Uterus (tissue), 4 donors: ENCODE results near the gene ZSWIM3. TPM values are rescaled to one million over a fixed set of nuclear protein-coding genes. Genes with fewer than 3 reads are reported as not detected.

Experiments
- DNase-seq, 2 donors: peaks; one replicate each; pipeline ENCODE4 v3.0.0-alpha.2; 2019 to 2020
- H3K27ac ChIP-seq, 2 donors: fragments of 200-600 bp; sonication (generic); 1 replicate in 1 of 2; 2 replicates in 1 of 2; pipeline ENCODE4 v1.5.1; 2016 to 2018
- H3K27me3 ChIP-seq, 2 donors: fragments of 200-600 bp; sonication (generic); one replicate each; pipeline ENCODE4 v1.5.1; 2018 to 2019; ENCODE audit warnings: control low read depth in 1 of 2
- H3K36me3 ChIP-seq, 2 donors: fragments of 200-600 bp; sonication (generic); one replicate each; pipeline ENCODE4 v1.5.1; 2019; ENCODE audit warnings: control low read depth in 1 of 2
- H3K4me1 ChIP-seq, 2 donors: fragments of 200-600 bp; sonication (generic); one replicate each; pipeline ENCODE4 v1.5.1; 2018 to 2019; ENCODE audit warnings: control low read depth in 1 of 2
- H3K4me3 ChIP-seq, 2 donors: fragments of 200-600 bp; sonication (generic); 1 replicate in 1 of 2; 2 replicates in 1 of 2; pipeline ENCODE4 v1.5.1; 2018 to 2019; ENCODE audit warnings: mild to moderate bottlenecking in 1 of 2
- H3K9me3 ChIP-seq, 2 donors: fragments of 200-600 bp; sonication (generic); one replicate each; pipeline ENCODE4 v1.5.1; 2019; ENCODE audit warnings: control low read depth in 1 of 2
- CTCF ChIP-seq, 4 experiments: fragments of 200-600 bp in 2 of 4; fragments of 450-650 bp in 2 of 4; sonication (generic) in 2 of 4; IDR thresholded peaks; one replicate each; pipeline ENCODE4 v1.5.1; 2016 to 2019; ENCODE audit warnings: antibody characterized with exemption in 4 of 4, mild to moderate bottlenecking in 2 of 4, moderate library complexity in 1 of 4
- POLR2A ChIP-seq, 2 donors: fragments of 450-650 bp; IDR thresholded peaks; one replicate each; pipeline ENCODE4 v1.6.1; 2016; ENCODE audit warnings: antibody characterized with exemption in 2 of 2, mild to moderate bottlenecking in 1 of 2, moderate library complexity in 1 of 2
- intact Hi-C: fragments of 100-400 bp; cut with DNase I; formaldehyde crosslinking; loops from one replicate; pipeline ENCODE4 v1.15.1; 2023; ENCODE audit warnings: low total_unique reads
- total RNA-seq, 4 donors: library from RNA; depleted of rRNA in 3 of 4; stranded (reverse); fragments of >200 nt in 3 of 4; gene quantifications; one replicate each; pipeline versions ENCODE4 v1.1.0 to v1.2.4, GENCODE V29; 2014 to 2023
- donor health status: DM: yes; HTN: yes; CAD: no.

ZSWIM3 gene
- total RNA-seq, 4 donors from 2014 or later = 3.1 to 9.2 (median 4.3) TPM

GRCh38 chr20:45850926-45851325 is 6.5 kb upstream of the ZSWIM3 start:
- TF ChIP-seq CTCF (IDR thresholded peaks at IDR 0.05) (no peak), POLR2A (IDR thresholded peaks at IDR 0.05) (no peak)
- Histone ChIP-seq H3K36me3 (no peaks in the 10 kb centered on the region), H3K9me3 (no peaks in the 10 kb centered on the region), H3K27ac (no peak overlapping the region), H3K4me1 (peaks cover 2 to 8% of the 10 kb centered on the region in 2 donors), H3K4me3 (no peak overlapping the region), H3K27me3 (no peaks in the 10 kb centered on the region)
- intact Hi-C loops = no loop called here
- no peak for DNase-seq

DNA sequence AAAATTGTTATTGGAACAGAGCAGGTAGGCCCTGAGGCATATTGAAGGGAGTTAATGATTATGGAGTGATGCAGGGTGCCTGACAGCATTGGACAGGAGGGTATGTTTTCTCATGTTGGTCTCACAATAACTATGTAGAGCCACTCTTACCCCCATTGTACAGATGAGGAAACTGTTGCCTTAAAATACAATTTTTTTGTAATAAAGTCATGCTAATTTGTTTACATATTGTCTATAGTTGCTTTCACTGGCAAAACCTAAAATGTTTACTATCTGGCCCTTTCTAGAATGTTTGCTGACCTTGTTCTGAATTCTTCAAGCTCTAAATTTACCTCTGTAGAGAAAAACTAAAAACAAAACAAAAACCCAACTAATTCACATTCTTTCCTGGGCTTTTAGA is 5.9 kb upstream of the ZSWIM3 start:
- intact Hi-C loops = no loop called here
- Histone ChIP-seq H3K27me3 (no peaks in the 10 kb centered on the region), H3K36me3 (no peaks in the 10 kb centered on the region), H3K4me1 (peaks cover 7 to 8% of the 10 kb centered on the region in 2 donors), H3K9me3 (no peaks in the 10 kb centered on the region), H3K4me3 (no peak overlapping the region), H3K27ac (no peak overlapping the region)
- DNase-seq = no peak
- TF ChIP-seq CTCF (IDR thresholded peaks at IDR 0.05) (no peak), POLR2A (IDR thresholded peaks at IDR 0.05) (no peak)

DNA sequence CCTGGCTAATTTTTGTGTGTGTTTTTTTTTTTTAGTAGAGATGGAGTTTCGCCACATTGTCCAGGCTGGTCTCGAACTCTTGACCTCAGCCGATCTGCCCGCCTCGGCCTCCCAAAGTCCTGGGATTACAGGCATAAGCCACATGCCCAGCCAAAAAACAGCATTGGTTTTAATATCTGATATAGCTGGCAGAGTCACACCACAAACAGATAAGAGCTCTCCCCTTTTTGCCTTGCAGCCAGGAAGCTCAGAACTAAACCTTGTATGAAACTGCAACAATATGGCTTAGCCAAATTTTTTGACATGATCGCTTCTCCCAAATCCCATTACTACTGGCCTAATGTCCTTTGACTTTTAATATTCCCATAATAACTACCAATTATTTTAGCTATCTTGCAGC is 5.1 kb upstream of the ZSWIM3 start:
- Histone ChIP-seq H3K27me3 (no peaks in the 10 kb centered on the region), H3K27ac (no peak overlapping the region), H3K4me1 (peaks cover 8 to 10% of the 10 kb centered on the region in 2 donors), H3K9me3 (no peaks in the 10 kb centered on the region), H3K36me3 (no peaks in the 10 kb centered on the region), H3K4me3 (no peak overlapping the region)
- DNase-seq = no peak
- intact Hi-C loops = no loop called here
- no peak for TF ChIP-seq POLR2A (IDR thresholded peaks at IDR 0.05)
- no peak for TF ChIP-seq CTCF (IDR thresholded peaks at IDR 0.05)

DNA sequence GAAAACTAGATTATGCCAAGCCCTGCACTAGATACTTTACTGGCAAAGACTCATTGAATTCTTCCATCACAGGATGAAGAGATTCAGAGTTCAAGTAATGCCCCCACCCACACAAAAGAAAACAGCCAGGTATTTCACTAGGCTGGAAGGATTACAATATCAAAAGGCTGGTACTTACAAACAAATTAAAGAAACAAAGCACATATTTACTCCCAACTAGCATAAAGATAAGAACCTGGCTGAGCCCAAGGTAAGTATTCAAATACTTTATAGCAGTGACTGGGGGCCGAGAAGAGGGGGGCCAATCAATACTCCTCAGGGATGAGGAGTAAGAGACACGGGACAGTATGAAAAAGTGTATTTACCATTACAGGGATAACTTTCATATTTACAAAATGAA is 3.9 kb upstream of the ZSWIM3 start:
- no peaks in the 10 kb centered on the region for H3K36me3 ChIP-seq
- H3K27ac ChIP-seq = no peak overlapping the region
- intact Hi-C loops = no loop called here
- H3K27me3 ChIP-seq = no peaks in the 10 kb centered on the region
- H3K4me3 ChIP-seq = no peak overlapping the region
- H3K4me1 ChIP-seq = peaks cover 8 to 10% of the 10 kb centered on the region in 2 donors
- TF ChIP-seq CTCF (IDR thresholded peaks at IDR 0.05) (no peak), POLR2A (IDR thresholded peaks at IDR 0.05) (no peak)
- no peak for DNase-seq
- no peaks in the 10 kb centered on the region for H3K9me3 ChIP-seq

- H3K36me3 ChIP-seq = no peaks in the 10 kb centered on the region
- H3K27me3 ChIP-seq = no peaks in the 10 kb centered on the region
- TF ChIP-seq CTCF (IDR thresholded peaks at IDR 0.05) = no peak
- TF ChIP-seq POLR2A (IDR thresholded peaks at IDR 0.05) = no peak
- DNase-seq = no peak
- H3K9me3 ChIP-seq = no peaks in the 10 kb centered on the region
- peak overlapping the region; percentile 71 to 94 for H3K4me3 ChIP-seq
- intact Hi-C loops = no loop called here
- peak overlapping the region; percentile 61 to 79 for H3K27ac ChIP-seq
- peaks cover 8 to 10% of the 10 kb centered on the region in 2 donors for H3K4me1 ChIP-seq
Observed at GRCh38 chr20:45857882-45858216, 435 bp downstream of the ZSWIM3 start.
